Spinal cord (tissue), 10 donors: ENCODE measurements around the gene GSS. TPM values are rescaled to one million over a fixed set of nuclear protein-coding genes. Genes with fewer than 3 reads are reported as not detected.

Experiments used
- DNase-seq, 6 donors: peaks; one replicate each; pipeline versions ENCODE4 v3.0.0 to v3.0.0-alpha.2; 2013 to 2015; ENCODE audit warnings: low spot score in 6 of 6, low read depth in 4 of 6
- H3K27ac ChIP-seq: one replicate; pipeline ENCODE4 v1.5.1; 2013; ENCODE audit warnings: low read depth, low read length, control low read depth
- H3K27me3 ChIP-seq: one replicate; pipeline ENCODE4 v1.6.1; 2013; ENCODE audit warnings: low read length; ENCODE audit not compliant: control insufficient read depth, insufficient read depth
- H3K36me3 ChIP-seq: one replicate; pipeline ENCODE4 v1.6.1; 2013; ENCODE audit warnings: low read length; ENCODE audit not compliant: control insufficient read depth, insufficient read depth
- H3K4me1 ChIP-seq: one replicate; pipeline ENCODE4 v1.6.1; 2013; ENCODE audit warnings: low read length; ENCODE audit not compliant: control insufficient read depth, insufficient read depth
- H3K4me3 ChIP-seq: one replicate; pipeline ENCODE4 v1.5.1; 2013; ENCODE audit warnings: low read depth, low read length, control low read depth
- H3K9me3 ChIP-seq: one replicate; pipeline ENCODE4 v1.6.1; 2013; ENCODE audit warnings: low read length; ENCODE audit not compliant: control insufficient read depth, insufficient read depth
- WGBS: methylation state at CpG from one replicate; pipeline ENCODE4 v1.1.5; 2013; ENCODE audit warnings: missing lambda C conversion rate; ENCODE audit not compliant: insufficient coverage; 5-methylcytosine and 5-hydroxymethylcytosine counted together
- polyA plus RNA-seq, 2 donors: library from polyadenylated mRNA; unstranded; fragments of 120-200 nt; gene quantifications; one replicate each; pipeline ENCODE4 v1.2.1, GENCODE V29; 2013; ENCODE audit not compliant: insufficient read length in 2 of 2
- total RNA-seq, 2 donors: library from RNA; depleted of rRNA in 1 of 2; stranded (reverse); fragments of 120-200 nt in 1 of 2; fragments of >200 nt in 1 of 2; gene quantifications; one replicate each; pipeline versions ENCODE4 v1.2.3 to v1.2.4, GENCODE V29; 2013 to 2014
- donor health status: healthy.

GSS gene
- total and polyA plus RNA-seq, 4 donors: 34.5 to 51.0 (median 46.8) TPM

- H3K27ac ChIP-seq: no peak overlapping the region
- 91% methylated on average over 14 of the region's 14 CpGs for WGBS
- no peak for DNase-seq
- H3K36me3 ChIP-seq: peaks cover 89% of the 10 kb centered on the region
- H3K4me3 ChIP-seq: no peak overlapping the region
- no peaks in the 10 kb centered on the region for H3K27me3 ChIP-seq
- no peaks in the 10 kb centered on the region for H3K9me3 ChIP-seq
- peaks cover 11% of the 10 kb centered on the region for H3K4me1 ChIP-seq
Observed at GRCh38 chr20:34994509-34995131, 39.0 kb upstream of the GSS start.

GRCh38 chr20:34993941-34994508 is 38.4 kb upstream of the GSS start:
- Histone ChIP-seq H3K27me3 (no peaks in the 10 kb centered on the region), H3K9me3 (no peaks in the 10 kb centered on the region), H3K4me1 (peaks cover 11% of the 10 kb centered on the region), H3K27ac (no peak overlapping the region), H3K4me3 (no peak overlapping the region), H3K36me3 (peaks cover 85% of the 10 kb centered on the region)
- WGBS: 85% methylated on average over 22 of the region's 22 CpGs
- DNase-seq: no peak

GRCh38 chr20:34992751-34993417 is 37.3 kb upstream of the GSS start:
- Histone ChIP-seq H3K4me1 (peaks cover 11% of the 10 kb centered on the region), H3K27ac (no peak overlapping the region), H3K9me3 (no peaks in the 10 kb centered on the region), H3K27me3 (no peaks in the 10 kb centered on the region), H3K4me3 (no peak overlapping the region), H3K36me3 (peaks cover 79% of the 10 kb centered on the region)
- DNase-seq: no peak
- 96% methylated on average over 20 of the region's 20 CpGs for WGBS

GRCh38 chr20:34990661-34991214 is 35.1 kb upstream of the GSS start:
- Histone ChIP-seq H3K4me3 (no peak overlapping the region), H3K36me3 (peaks cover 59% of the 10 kb centered on the region), H3K27ac (no peak overlapping the region), H3K9me3 (no peaks in the 10 kb centered on the region), H3K4me1 (peaks cover 10% of the 10 kb centered on the region), H3K27me3 (no peaks in the 10 kb centered on the region)
- DNase-seq: no peak
- 85% methylated on average over 18 of the region's 18 CpGs for WGBS

GRCh38 chr20:34990231-34990630 is 34.6 kb upstream of the GSS start:
- DNase-seq: no peak
- WGBS: 73% methylated on average over 5 of the region's 11 CpGs
- H3K36me3 ChIP-seq: peaks cover 54% of the 10 kb centered on the region
- no peaks in the 10 kb centered on the region for H3K27me3 ChIP-seq
- H3K4me1 ChIP-seq: peaks cover 15% of the 10 kb centered on the region
- no peak overlapping the region for H3K27ac ChIP-seq
- H3K9me3 ChIP-seq: no peaks in the 10 kb centered on the region
- no peak overlapping the region for H3K4me3 ChIP-seq

GRCh38 chr20:34989670-34990069 is 34.1 kb upstream of the GSS start:
- no peaks in the 10 kb centered on the region for H3K27me3 ChIP-seq
- DNase-seq: no peak
- H3K9me3 ChIP-seq: no peaks in the 10 kb centered on the region
- H3K27ac ChIP-seq: no peak overlapping the region
- peaks cover 48% of the 10 kb centered on the region for H3K36me3 ChIP-seq
- WGBS: 90% methylated on average over 13 of the region's 14 CpGs
- H3K4me3 ChIP-seq: no peak overlapping the region
- peaks cover 17% of the 10 kb centered on the region for H3K4me1 ChIP-seq

- no peak for DNase-seq
- 100% methylated on average over 4 of the region's 4 CpGs for WGBS
- H3K4me1 ChIP-seq: peaks cover 21% of the 10 kb centered on the region
- H3K36me3 ChIP-seq: peaks cover 43% of the 10 kb centered on the region
- H3K4me3 ChIP-seq: no peak overlapping the region
- no peaks in the 10 kb centered on the region for H3K9me3 ChIP-seq
- no peaks in the 10 kb centered on the region for H3K27me3 ChIP-seq
- H3K27ac ChIP-seq: no peak overlapping the region
Observed at GRCh38 chr20:34989118-34989517, 33.5 kb upstream of the GSS start.

GRCh38 chr20:34988191-34988540 is 32.6 kb upstream of the GSS start:
- no peak overlapping the region for H3K4me3 ChIP-seq
- H3K27me3 ChIP-seq: peaks cover 5% of the 10 kb centered on the region
- H3K9me3 ChIP-seq: no peaks in the 10 kb centered on the region
- no peak for DNase-seq
- 85% methylated on average over 12 of the region's 12 CpGs for WGBS
- peaks cover 33% of the 10 kb centered on the region for H3K36me3 ChIP-seq
- no peak overlapping the region for H3K27ac ChIP-seq
- H3K4me1 ChIP-seq: peaks cover 29% of the 10 kb centered on the region

GRCh38 chr20:34987288-34988190 is 31.9 kb upstream of the GSS start:
- Histone ChIP-seq H3K27ac (no peak overlapping the region), H3K27me3 (peaks cover 5% of the 10 kb centered on the region), H3K9me3 (no peaks in the 10 kb centered on the region), H3K4me1 (peaks cover 29% of the 10 kb centered on the region), H3K36me3 (peaks cover 27% of the 10 kb centered on the region), H3K4me3 (no peak overlapping the region)
- WGBS: 82% methylated on average over 15 of the region's 15 CpGs
- DNase-seq: no peak
